ENCODE measurements around the gene APCDD1L. TPM values are rescaled to one million over a fixed set of nuclear protein-coding genes. Genes with fewer than 3 reads are reported as not detected.

APCDD1L gene
- total RNA-seq, 4 donors from 2014 or later: 0.21 to 0.30 TPM; not detected in 2

- Histone ChIP-seq H3K27me3 (no peaks in the 10 kb centered on the region), H3K9me3 (no peaks in the 10 kb centered on the region), H3K4me1 (no peaks in the 10 kb centered on the region), H3K4me3 (no peak overlapping the region), H3K27ac (no peak overlapping the region), H3K36me3 (no peaks in the 10 kb centered on the region)
- TF ChIP-seq CTCF (IDR thresholded peaks at IDR 0.05): no peak
- no peak for TF ChIP-seq POLR2A (IDR thresholded peaks at IDR 0.05)
- no peak for TF ChIP-seq EP300 (IDR thresholded peaks at IDR 0.05)
- no peak for DNase-seq (ENCODE audit: low spot score in 2 of 2)
- 84 to 90% methylated on average over 11 of the region's 11 CpGs for WGBS, 2 donors
These were observed 37.3 kb upstream of the APCDD1L start for GRCh38 chr20:58552366-58552934.

DNA sequence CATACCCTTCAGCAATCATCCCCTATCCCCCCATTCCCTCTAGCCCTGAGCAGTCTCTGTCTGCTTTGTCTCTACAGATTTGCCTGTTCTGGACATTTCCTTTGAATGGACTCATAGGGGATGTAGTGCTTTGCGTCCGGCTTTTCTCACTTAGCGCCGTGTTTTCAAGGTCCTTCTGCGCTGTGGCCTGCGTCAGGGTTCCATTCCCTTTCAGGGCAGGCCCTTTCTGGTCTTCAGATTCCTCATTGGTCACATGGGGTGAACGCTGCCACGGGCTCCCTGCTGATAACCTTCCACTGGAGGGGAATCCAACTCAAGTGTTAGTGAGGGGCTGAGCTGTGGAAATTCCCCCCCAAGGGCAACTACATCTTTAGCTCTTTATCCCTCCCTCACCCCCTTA, 36.4 kb upstream of the APCDD1L start:
- Histone ChIP-seq H3K4me3 (no peak overlapping the region), H3K27ac (no peak overlapping the region), H3K36me3 (no peaks in the 10 kb centered on the region), H3K9me3 (no peaks in the 10 kb centered on the region), H3K27me3 (no peaks in the 10 kb centered on the region), H3K4me1 (no peaks in the 10 kb centered on the region)
- no peak for DNase-seq (ENCODE audit: low spot score in 2 of 2)
- 94 to 95% methylated on average over 8 of the region's 8 CpGs for WGBS, 2 donors
- TF ChIP-seq CTCF (IDR thresholded peaks at IDR 0.05) (no peak), POLR2A (IDR thresholded peaks at IDR 0.05) (no peak), EP300 (IDR thresholded peaks at IDR 0.05) (no peak)

DNA sequence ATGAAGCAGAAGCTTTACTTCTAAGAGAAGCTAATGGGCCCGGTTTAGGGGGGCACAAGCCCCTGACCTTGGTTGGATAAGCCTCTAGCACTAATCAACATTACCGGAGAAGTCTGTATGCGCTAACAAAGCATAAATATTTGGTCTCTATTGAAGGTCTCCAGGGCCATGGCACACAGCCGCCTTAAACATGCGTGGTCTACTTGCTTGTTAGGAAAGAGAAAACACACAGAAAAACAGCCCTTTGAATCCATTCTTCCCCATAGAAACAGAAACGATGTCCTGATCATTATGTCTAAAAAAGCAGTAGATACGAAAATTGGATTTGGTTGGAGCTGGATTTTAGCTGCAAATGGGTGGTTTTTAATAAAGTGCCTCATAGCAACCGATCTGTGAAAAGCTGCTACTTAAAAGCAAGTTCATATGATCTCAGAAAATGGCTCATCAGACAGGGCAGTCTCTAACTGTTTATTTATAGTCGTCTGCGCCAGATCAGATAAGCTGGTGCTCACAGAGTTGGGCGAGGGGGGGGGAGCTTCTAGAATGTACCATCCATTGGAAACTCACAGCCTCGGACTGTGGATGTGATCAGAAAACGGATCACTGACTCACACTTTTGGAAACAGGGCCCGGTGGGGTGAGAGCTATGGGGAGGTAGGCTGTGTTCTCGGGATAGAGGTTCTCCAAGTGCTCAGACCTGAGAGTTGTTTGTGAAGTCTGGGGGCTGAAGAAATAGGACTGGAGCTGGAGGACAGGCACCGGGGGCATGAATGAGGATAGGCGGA, 35.3 kb upstream of the APCDD1L start:
- WGBS, 2 donors: 78 to 80% methylated on average over 17 of the region's 17 CpGs
- H3K9me3 ChIP-seq: no peaks in the 10 kb centered on the region
- H3K27ac ChIP-seq: no peak overlapping the region
- H3K4me1 ChIP-seq: no peaks in the 10 kb centered on the region
- H3K36me3 ChIP-seq: no peaks in the 10 kb centered on the region
- no peak for DNase-seq (ENCODE audit: low spot score in 2 of 2)
- H3K4me3 ChIP-seq: no peak overlapping the region
- H3K27me3 ChIP-seq: no peaks in the 10 kb centered on the region
- TF ChIP-seq POLR2A (IDR thresholded peaks at IDR 0.05): no peak
- TF ChIP-seq CTCF (IDR thresholded peaks at IDR 0.05): no peak
- no peak for TF ChIP-seq EP300 (IDR thresholded peaks at IDR 0.05)

DNA sequence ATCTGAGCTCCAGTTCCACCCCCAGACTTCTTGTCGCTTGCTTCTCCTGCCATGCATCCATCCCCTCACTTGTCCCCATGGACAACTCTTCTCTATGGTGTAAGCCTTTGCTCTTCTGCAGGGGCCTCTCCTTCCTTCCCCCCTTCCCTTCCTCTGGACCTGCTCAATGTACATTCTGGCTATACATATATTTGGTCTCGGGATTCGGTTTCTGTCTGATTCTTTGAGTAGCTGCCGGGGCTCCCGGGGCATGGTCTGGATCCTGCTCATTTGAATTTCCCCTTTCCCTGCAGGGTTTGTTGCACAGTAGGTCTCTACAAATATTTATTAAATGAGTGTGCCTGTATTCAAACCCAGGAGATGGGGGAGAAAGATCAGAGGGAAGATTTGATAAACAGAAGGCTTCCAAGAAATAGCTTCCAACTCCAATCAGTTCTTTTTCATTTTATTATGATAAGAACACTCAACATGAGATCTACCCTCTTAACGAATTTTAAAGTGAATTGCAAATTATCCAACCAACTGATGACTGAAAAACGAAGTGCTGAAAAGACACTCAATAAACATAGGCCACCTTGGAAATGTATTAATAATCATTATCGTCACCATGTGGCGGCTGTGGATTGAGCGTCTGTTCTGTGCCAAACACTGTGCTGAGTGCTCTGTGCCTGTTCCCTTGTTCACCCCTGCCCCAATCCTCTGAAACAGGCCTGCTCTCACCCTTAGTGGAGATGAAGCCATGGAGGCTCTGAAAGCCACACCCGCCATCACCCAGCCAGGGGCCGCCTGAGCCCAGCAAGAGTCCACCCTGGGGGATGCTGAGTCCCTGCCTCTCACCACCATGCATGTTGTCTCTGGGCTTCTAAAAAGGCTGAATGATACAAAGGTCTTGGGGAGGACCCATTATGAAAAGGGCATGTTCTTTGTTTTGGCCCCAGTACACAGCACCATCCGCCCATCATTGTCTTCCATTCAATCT, 34.3 kb upstream of the APCDD1L start:
- Histone ChIP-seq H3K9me3 (no peaks in the 10 kb centered on the region), H3K27me3 (no peaks in the 10 kb centered on the region), H3K27ac (no peak overlapping the region), H3K4me1 (no peaks in the 10 kb centered on the region), H3K36me3 (no peaks in the 10 kb centered on the region), H3K4me3 (no peak overlapping the region)
- WGBS, 2 donors: 90% methylated on average over 13 of the region's 13 CpGs
- DNase-seq (ENCODE audit: low spot score in 2 of 2): no peak
- no peak for TF ChIP-seq POLR2A (IDR thresholded peaks at IDR 0.05)
- TF ChIP-seq CTCF (IDR thresholded peaks at IDR 0.05): no peak
- no peak for TF ChIP-seq EP300 (IDR thresholded peaks at IDR 0.05)
